ENCODE results near the gene FHOD3. TPM values are rescaled to one million over a fixed set of nuclear protein-coding genes. Genes with fewer than 3 reads are reported as not detected.

Gene FHOD3
- total RNA-seq, 1 experiment from 2014 or later = 22.7 TPM

DNA sequence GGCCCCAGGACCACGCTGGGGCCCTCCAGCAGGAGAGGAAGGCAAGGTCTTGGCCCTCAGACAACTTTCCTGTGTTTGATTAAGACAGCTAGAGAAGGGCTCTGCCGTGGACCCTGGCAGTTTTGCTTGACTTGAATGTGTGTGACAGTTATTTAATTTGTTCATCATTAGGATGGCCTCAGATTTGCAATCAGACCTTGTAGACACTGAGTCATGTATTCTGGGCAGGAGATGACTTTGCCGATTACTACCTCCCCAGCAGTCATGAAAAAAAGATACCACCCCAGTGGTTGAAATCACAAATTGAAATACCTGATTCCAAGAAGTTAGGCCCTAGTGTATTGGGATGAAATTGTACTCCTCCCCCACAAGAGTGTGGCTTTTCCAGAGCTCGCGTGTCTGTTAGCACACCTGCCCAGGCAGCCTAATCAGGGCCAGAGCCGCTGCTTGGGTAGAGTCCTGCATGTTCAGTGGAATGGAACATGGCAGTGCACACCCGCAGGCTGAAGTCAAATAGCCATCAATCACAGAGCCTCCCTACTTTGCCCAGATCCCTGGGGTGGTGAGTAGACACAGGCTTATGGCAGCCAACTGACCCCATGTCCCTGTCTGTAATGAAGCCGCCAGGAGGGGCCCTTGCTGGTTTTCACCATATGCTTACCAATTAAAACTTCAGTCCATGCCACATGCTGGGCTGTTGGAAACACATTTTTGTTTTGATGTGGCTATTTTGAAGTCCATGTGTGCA lies 408.8 kb downstream of the FHOD3 start:
- ATAC-seq (no peak), DNase-seq (ENCODE audit: low read depth, low spot score) (no peak)
- no peaks in the 10 kb centered on the region for H3K4me1 ChIP-seq (ENCODE audit: control insufficient read depth, insufficient read depth, low read length)
- TF ChIP-seq CTCF (IDR thresholded peaks at IDR 0.05) = no peak
- no peak for TF ChIP-seq SIN3A (IDR thresholded peaks at IDR 0.05; ENCODE audit: borderline replicate concordance, insufficient read depth, low read depth, low read length)
- TF ChIP-seq TCF7L2 (IDR thresholded peaks at IDR 0.05; ENCODE audit: low read depth, low read length) = no peak
- no peak for TF ChIP-seq POLR2AphosphoS5 (IDR thresholded peaks at IDR 0.05; ENCODE audit: low read depth, low read length)
- no peak for TF ChIP-seq REST (IDR thresholded peaks at IDR 0.05; ENCODE audit: insufficient read depth in 1 of 2, low read depth in 2 of 2, low read length in 1 of 2)
- H3K27ac ChIP-seq (ENCODE audit: low read length) = no peak overlapping the region
- ChIA-PET CTCF (no interaction called here), POLR2A (no interaction called here)
- no peaks in the 10 kb centered on the region for H3K36me3 ChIP-seq (ENCODE audit: control insufficient read depth, insufficient read depth, low read length)
- no peaks in the 10 kb centered on the region for H3K27me3 ChIP-seq (ENCODE audit: control insufficient read depth, insufficient read depth, low read length)
- BruUV-seq (replicated peaks) = no TSS peak
- H3K4me3 ChIP-seq (ENCODE audit: low read depth in 2 of 2, low read length in 2 of 2) = no peak overlapping the region
- no peaks in the 10 kb centered on the region for H3K9me3 ChIP-seq (ENCODE audit: control insufficient read depth, insufficient read depth, low read depth, low read length)
- in situ Hi-C loops (cut with HindIII; ENCODE audit: low pct_unique_long_range_greater_than_20kb, low sequenced_read_pairs) (no loop called here), intact Hi-C loops (cut with micrococcal nuclease; ENCODE audit: unreplicated experiment) (no loop called here)

GRCh38 chr18:36708366-36708765 lies 410.9 kb downstream of the FHOD3 start:
- in situ Hi-C loops (cut with HindIII; ENCODE audit: low pct_unique_long_range_greater_than_20kb, low sequenced_read_pairs) = no loop called here
- CTCF ChIA-PET = no interaction called here

More at GRCh38 chr18:36708366-36708765, 410.9 kb downstream of the FHOD3 start:
- intact Hi-C loops (cut with micrococcal nuclease; ENCODE audit: unreplicated experiment) = no loop called here
- Histone ChIP-seq H3K27ac (ENCODE audit: low read length) (no peak overlapping the region), H3K4me1 (ENCODE audit: control insufficient read depth, insufficient read depth, low read length) (no peaks in the 10 kb centered on the region), H3K36me3 (ENCODE audit: control insufficient read depth, insufficient read depth, low read length) (no peaks in the 10 kb centered on the region), H3K4me3 (ENCODE audit: low read depth in 2 of 2, low read length in 2 of 2) (no peak overlapping the region), H3K27me3 (ENCODE audit: control insufficient read depth, insufficient read depth, low read length) (no peaks in the 10 kb centered on the region), H3K9me3 (ENCODE audit: control insufficient read depth, insufficient read depth, low read depth, low read length) (no peaks in the 10 kb centered on the region)
- TF ChIP-seq TCF7L2 (IDR thresholded peaks at IDR 0.05; ENCODE audit: low read depth, low read length) (no peak), REST (IDR thresholded peaks at IDR 0.05; ENCODE audit: insufficient read depth in 1 of 2, low read depth in 2 of 2, low read length in 1 of 2) (no peak), POLR2AphosphoS5 (IDR thresholded peaks at IDR 0.05; ENCODE audit: low read depth, low read length) (no peak), CTCF (IDR thresholded peaks at IDR 0.05) (no peak), SIN3A (IDR thresholded peaks at IDR 0.05; ENCODE audit: borderline replicate concordance, insufficient read depth, low read depth, low read length) (no peak)
- POLR2A ChIA-PET = no interaction called here
- BruUV-seq (replicated peaks) = no TSS peak
- ATAC-seq = no peak
- no peak for DNase-seq (ENCODE audit: low read depth, low spot score)

Measured in Panc1 (cell line).